Stimulated activated CD8-positive, alpha-beta memory T cell treated with anti-CD3 and anti-CD28 coated beads, Interleukin-7, amount 100 ng/mL, for 48 hours (primary cell): ENCODE data around the gene INSYN1.

Experiments
- DNase-seq, 2 donors: peaks; one replicate each; pipeline ENCODE4 v3.0.0-alpha.2; 2020; ENCODE audit warnings: low read depth in 1 of 2; ENCODE audit errors: extremely low read depth in 1 of 2

The INSYN1 gene

DNA sequence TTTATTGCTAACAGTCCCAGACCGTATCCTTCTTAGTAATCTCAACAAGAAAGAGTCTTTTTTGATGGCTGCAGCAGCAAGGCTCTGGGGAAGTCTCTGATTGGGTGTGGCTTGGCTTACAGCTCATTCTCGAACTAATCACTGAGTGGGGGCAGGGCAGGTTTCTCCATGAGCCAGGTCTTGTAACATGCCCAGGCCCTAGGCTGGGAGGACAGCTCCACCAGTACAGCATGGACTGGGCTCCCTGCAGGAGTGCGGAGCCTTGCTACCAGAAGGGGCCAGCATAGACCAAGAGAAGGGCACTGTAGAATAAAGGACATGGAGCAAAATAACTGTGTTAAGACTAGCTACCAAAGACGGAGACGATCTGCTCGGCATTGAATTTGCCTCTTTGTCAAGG lies 61.8 kb downstream of the INSYN1 start:
- no peak for DNase-seq

DNA sequence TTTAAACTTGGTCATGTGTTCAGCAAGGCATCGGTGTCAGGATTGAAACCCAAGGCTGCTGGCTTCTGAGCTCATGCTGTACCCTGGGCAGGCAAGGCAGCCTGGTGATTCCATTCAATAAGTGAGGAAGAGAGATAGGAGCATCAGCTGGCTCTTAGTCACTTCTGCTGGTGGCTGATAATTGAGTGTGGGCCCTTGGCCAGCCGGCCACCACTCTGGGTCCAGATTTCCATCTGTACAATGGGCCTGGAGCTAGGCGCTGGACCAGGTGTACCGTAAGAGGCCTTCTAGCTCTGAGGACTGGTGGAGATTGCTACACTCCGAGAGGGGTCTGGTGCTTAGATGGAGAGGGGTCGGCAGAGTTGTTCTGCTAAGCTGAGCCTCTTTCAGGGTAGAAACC lies 64.7 kb downstream of the INSYN1 start:
- no peak for DNase-seq

- no peak for DNase-seq
Measured at GRCh38 chr15:73687351-73687750, 65.8 kb downstream of the INSYN1 start.

GRCh38 chr15:73686781-73687256 lies 66.3 kb downstream of the INSYN1 start:
- no peak for DNase-seq

DNA sequence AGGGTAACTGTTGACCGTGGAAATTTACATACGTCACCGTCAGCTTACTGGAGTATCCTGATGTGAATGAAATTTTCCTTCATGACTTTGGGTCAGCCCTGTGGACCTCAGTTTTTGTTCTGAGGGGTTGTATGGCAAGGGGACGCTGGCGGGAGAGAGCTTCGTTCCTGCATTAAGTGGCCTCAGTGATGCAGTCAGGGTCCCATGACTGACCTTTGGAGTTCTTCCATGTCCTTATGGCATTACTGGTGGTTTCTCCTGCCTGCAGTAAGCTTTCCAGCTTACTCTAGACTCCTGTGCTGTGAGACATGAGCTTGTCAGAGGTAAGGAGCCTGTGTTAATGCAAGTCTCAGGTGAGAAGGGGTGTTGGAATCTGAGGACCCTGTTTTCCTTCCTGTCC lies 67.2 kb downstream of the INSYN1 start:
- no peak for DNase-seq
